Mesenchymal stem cell (in vitro differentiated cells and primary cell): ENCODE results near the gene CACNA1I.

Experiments
- DNase-seq: peaks from one replicate; pipeline ENCODE4 v3.0.0-alpha.2; 2013
- H2AFZ ChIP-seq: one replicate; pipeline ENCODE4 v1.6.1; 2013; ENCODE audit warnings: low read depth, mild to moderate bottlenecking, control low read depth, inconsistent platforms, low read length, moderate library complexity
- H2AK5ac ChIP-seq: 2 replicates; pipeline ENCODE4 v1.6.1; 2013; ENCODE audit warnings: low read length, moderate library complexity, mild to moderate bottlenecking, inconsistent platforms; ENCODE audit not compliant: severe bottlenecking
- H2BK120ac ChIP-seq: one replicate; pipeline ENCODE4 v1.6.1; 2013; ENCODE audit warnings: low read depth, mild to moderate bottlenecking, inconsistent platforms, low read length, moderate library complexity
- H2BK12ac ChIP-seq, 2 experiments: one replicate each; pipeline ENCODE4 v1.6.1; 2013; ENCODE audit warnings: inconsistent platforms in 2 of 2, low read length in 2 of 2, mild to moderate bottlenecking in 2 of 2, moderate library complexity in 2 of 2, control low read depth in 1 of 2
- H2BK15ac ChIP-seq: one replicate; pipeline ENCODE4 v1.6.1; 2013; ENCODE audit warnings: mild to moderate bottlenecking, low read depth, inconsistent platforms; ENCODE audit not compliant: poor library complexity, severe bottlenecking
- H2BK5ac ChIP-seq: 2 replicates; pipeline ENCODE4 v1.6.1; 2013; ENCODE audit warnings: low read depth, mild to moderate bottlenecking, low read length, control low read depth, inconsistent platforms; ENCODE audit not compliant: poor library complexity, severe bottlenecking
- H3K14ac ChIP-seq, 2 experiments: one replicate each; pipeline ENCODE4 v1.6.1; 2013; ENCODE audit warnings: inconsistent platforms in 2 of 2, low read length in 2 of 2, control low read depth in 1 of 2, mild to moderate bottlenecking in 1 of 2, moderate library complexity in 1 of 2
- H3K18ac ChIP-seq, 2 experiments: one replicate each; pipeline ENCODE4 v1.6.1; 2013; ENCODE audit warnings: inconsistent platforms in 2 of 2, low read length in 2 of 2, control low read depth in 1 of 2, low read depth in 1 of 2, mild to moderate bottlenecking in 1 of 2
- H3K23ac ChIP-seq, 2 experiments: one replicate each; pipeline ENCODE4 v1.6.1; 2013; ENCODE audit warnings: inconsistent platforms in 2 of 2, low read length in 2 of 2, mild to moderate bottlenecking in 2 of 2, moderate library complexity in 2 of 2, control low read depth in 1 of 2
- H3K27ac ChIP-seq: 2 replicates; pipeline ENCODE4 v1.5.1; 2013; ENCODE audit warnings: mild to moderate bottlenecking, moderate library complexity, low read length, control low read depth, inconsistent platforms; ENCODE audit not compliant: poor library complexity, severe bottlenecking
- H3K27me3 ChIP-seq, 2 experiments: 2 replicates each; pipeline versions ENCODE4 v1.6.1 to v1.7.0; 2013; ENCODE audit warnings: low read length in 2 of 2, mild to moderate bottlenecking in 2 of 2, moderate library complexity in 2 of 2, control low read depth in 1 of 2, inconsistent platforms in 1 of 2; ENCODE audit not compliant: control insufficient read depth in 1 of 2, insufficient read depth in 1 of 2
- H3K36me3 ChIP-seq, 2 experiments: 2 replicates each; pipeline versions ENCODE4 v1.6.1 to v1.7.0; 2013; ENCODE audit warnings: low read length in 2 of 2, control low read depth in 1 of 2, inconsistent platforms in 1 of 2, low read depth in 1 of 2, mild to moderate bottlenecking in 1 of 2; ENCODE audit not compliant: insufficient read depth in 2 of 2, control insufficient read depth in 1 of 2
- H3K4ac ChIP-seq, 2 experiments: one replicate each; pipeline ENCODE4 v1.6.1; 2013; ENCODE audit warnings: inconsistent platforms in 2 of 2, low read length in 2 of 2, mild to moderate bottlenecking in 2 of 2, moderate library complexity in 2 of 2, control low read depth in 1 of 2, low read depth in 1 of 2
- H3K4me1 ChIP-seq: 2 replicates; pipeline ENCODE4 v1.6.1; 2013; ENCODE audit warnings: low read depth, low read length, control low read depth; ENCODE audit not compliant: control insufficient read depth, insufficient read depth
- H3K4me2 ChIP-seq: 2 replicates; pipeline ENCODE4 v1.6.1; 2013; ENCODE audit warnings: low read length, mild to moderate bottlenecking, inconsistent platforms; ENCODE audit not compliant: poor library complexity, severe bottlenecking
- H3K4me3 ChIP-seq, 2 experiments: 2 replicates each; pipeline versions ENCODE4 v1.5.1 to v1.7.0; 2013; ENCODE audit warnings: low read length in 2 of 2, mild to moderate bottlenecking in 2 of 2, control low read depth in 1 of 2, low read depth in 1 of 2; ENCODE audit not compliant: insufficient read depth in 1 of 2
- H3K79me1 ChIP-seq: replicated peaks from 2 replicates; pipeline ENCODE4 v1.6.1; 2013; ENCODE audit warnings: mild to moderate bottlenecking, control low read depth, low read length, inconsistent platforms; ENCODE audit not compliant: poor library complexity, severe bottlenecking
- H3K9ac ChIP-seq: 2 replicates; pipeline ENCODE4 v1.7.0; 2013; ENCODE audit warnings: mild to moderate bottlenecking, low read length, moderate library complexity
- H3K9me3 ChIP-seq: 2 replicates; pipeline ENCODE4 v1.7.0; 2013; ENCODE audit warnings: mild to moderate bottlenecking, low read length; ENCODE audit not compliant: control insufficient read depth
- H4K8ac ChIP-seq: one replicate; pipeline ENCODE4 v1.6.1; 2013; ENCODE audit warnings: inconsistent platforms, mild to moderate bottlenecking, low read length, moderate library complexity
- H4K91ac ChIP-seq: one replicate; pipeline ENCODE4 v1.6.1; 2013; ENCODE audit warnings: mild to moderate bottlenecking, low read length, inconsistent platforms
- WGBS: methylation state at CpG from one replicate; pipeline ENCODE4 v1.1.7; 2013; ENCODE audit warnings: mixed read lengths; 5-methylcytosine and 5-hydroxymethylcytosine counted together

The CACNA1I gene

DNA sequence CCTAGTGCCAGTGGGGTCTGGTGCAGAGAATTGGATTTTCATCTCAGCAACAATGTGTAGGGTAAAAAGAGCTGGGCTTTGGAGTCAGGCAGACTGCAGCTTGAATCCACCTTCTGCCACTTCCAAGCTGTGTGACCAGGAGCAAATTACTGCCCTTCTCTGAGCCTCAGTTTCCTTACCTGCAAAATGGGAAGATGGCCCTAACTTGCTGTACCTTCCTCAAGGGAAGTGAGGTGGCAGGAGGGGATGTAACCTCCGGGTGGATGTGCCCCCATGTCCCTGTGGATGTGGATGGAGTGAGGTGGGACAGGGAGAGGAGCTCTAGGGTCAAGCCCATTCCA is 90.9 kb downstream of the CACNA1I start:
- H2BK5ac ChIP-seq, result no peak overlapping the region
- DNase-seq, result no peak
- H3K79me1 ChIP-seq, result no peaks in the 10 kb centered on the region

DNA sequence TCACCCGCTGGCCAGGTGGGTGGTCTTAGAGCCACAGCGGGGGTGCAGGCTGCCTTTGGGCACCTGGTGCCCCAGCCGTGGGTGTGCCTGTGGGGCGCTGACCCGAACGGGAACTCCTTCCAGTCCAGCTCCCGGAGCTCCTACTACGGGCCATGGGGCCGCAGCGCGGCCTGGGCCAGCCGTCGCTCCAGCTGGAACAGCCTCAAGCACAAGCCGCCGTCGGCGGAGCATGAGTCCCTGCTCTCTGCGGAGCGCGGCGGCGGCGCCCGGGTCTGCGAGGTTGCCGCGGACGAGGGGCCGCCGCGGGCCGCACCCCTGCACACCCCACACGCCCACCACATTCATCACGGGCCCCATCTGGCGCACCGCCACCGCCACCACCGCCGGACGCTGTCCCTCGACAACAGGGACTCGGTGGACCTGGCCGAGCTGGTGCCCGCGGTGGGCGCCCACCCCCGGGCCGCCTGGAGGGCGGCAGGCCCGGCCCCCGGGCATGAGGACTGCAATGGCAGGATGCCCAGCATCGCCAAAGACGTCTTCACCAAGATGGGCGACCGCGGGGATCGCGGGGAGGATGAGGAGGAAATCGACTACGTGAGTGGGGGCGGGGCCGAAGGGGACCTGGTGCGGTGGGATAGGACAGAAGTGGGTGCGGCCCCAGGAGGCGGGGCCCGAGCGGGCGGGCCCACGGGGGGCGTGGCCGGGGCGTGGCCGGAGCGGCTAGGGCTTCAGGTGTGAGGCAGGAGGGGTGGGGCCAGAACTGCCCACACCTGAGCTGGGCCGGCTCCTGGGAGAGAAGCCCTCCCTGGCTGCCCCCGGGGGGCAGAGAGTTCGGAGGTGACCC is 91.5 kb downstream of the CACNA1I start:
- Histone ChIP-seq H4K91ac (no peak overlapping the region), H3K36me3 (no peaks in the 10 kb centered on the region), H3K27me3 (peaks cover 90% of the 10 kb centered on the region in 2 experiments), H3K4me2 (no peak overlapping the region), H2BK15ac (no peak overlapping the region), H3K27ac (no peak overlapping the region), H3K9ac (no peak overlapping the region), H4K8ac (no peak overlapping the region), H3K23ac (no peak overlapping the region), H2BK12ac (no peak overlapping the region), H3K14ac (no peak overlapping the region), H3K4me3 (no peak overlapping the region), H2BK120ac (no peak overlapping the region), H2AK5ac (no peak overlapping the region), H3K18ac (no peak overlapping the region), H3K79me1 (no peaks in the 10 kb centered on the region), H3K9me3 (no peaks in the 10 kb centered on the region), H3K4me1 (peaks cover 10% of the 10 kb centered on the region), H3K4ac (no peak overlapping the region), H2BK5ac (no peak overlapping the region), H2AFZ (no peak overlapping the region)
- whole genome bisulfite sequencing, result 5% methylated on average over 68 of the region's 77 CpGs
- no peak for DNase-seq

More for the DNA sequence above, 90.9 kb downstream of the CACNA1I start:
- H3K36me3 ChIP-seq, result no peaks in the 10 kb centered on the region
- no peak overlapping the region for H3K23ac ChIP-seq
- H3K9ac ChIP-seq, result no peak overlapping the region
- H3K9me3 ChIP-seq, result no peaks in the 10 kb centered on the region
- no peak overlapping the region for H2BK12ac ChIP-seq
- no peak overlapping the region for H3K4me3 ChIP-seq
- no peak overlapping the region for H2BK15ac ChIP-seq
- no peak overlapping the region for H4K91ac ChIP-seq
- H3K27me3 ChIP-seq, result peaks cover 90 to 94% of the 10 kb centered on the region in 2 experiments
- H2AK5ac ChIP-seq, result no peak overlapping the region
- 35% methylated on average over 1 of the region's 1 CpG for WGBS
- H3K14ac ChIP-seq, result no peak overlapping the region
- no peak overlapping the region for H2BK120ac ChIP-seq
- no peak overlapping the region for H3K18ac ChIP-seq
- no peak overlapping the region for H3K4me2 ChIP-seq
- H3K27ac ChIP-seq, result no peak overlapping the region
- H4K8ac ChIP-seq, result no peak overlapping the region
- no peak overlapping the region for H3K4ac ChIP-seq
- no peak overlapping the region for H2AFZ ChIP-seq
- peaks cover 10% of the 10 kb centered on the region for H3K4me1 ChIP-seq

DNA sequence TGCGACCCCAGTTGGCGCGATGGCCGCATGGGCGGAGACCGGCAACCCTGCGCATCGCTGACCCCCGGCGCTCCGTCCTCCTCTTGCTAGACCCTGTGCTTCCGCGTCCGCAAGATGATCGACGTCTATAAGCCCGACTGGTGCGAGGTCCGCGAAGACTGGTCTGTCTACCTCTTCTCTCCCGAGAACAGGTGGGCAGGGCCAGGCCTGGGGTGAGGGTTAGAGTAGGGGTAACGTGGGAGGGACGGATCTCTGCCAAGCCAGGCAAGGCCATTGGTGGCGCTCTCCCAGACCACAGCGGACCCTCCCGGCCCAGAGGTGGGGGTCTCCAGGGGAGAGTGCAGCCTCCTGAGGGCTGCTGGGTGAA is 92.1 kb downstream of the CACNA1I start:
- no peak overlapping the region for H3K4me2 ChIP-seq
- 14% methylated on average over 26 of the region's 26 CpGs for WGBS
- no peak overlapping the region for H3K9ac ChIP-seq
- no peak overlapping the region for H2AFZ ChIP-seq
- H3K4ac ChIP-seq, result no peak overlapping the region
- no peaks in the 10 kb centered on the region for H3K36me3 ChIP-seq
- no peaks in the 10 kb centered on the region for H3K9me3 ChIP-seq
- H3K27me3 ChIP-seq, result peaks cover 84 to 90% of the 10 kb centered on the region in 2 experiments
- no peak overlapping the region for H3K27ac ChIP-seq
- no peak for DNase-seq
- no peak overlapping the region for H3K4me3 ChIP-seq
- no peak overlapping the region for H2BK5ac ChIP-seq
- H2AK5ac ChIP-seq, result no peak overlapping the region
- H2BK15ac ChIP-seq, result no peak overlapping the region
- H3K79me1 ChIP-seq, result no peaks in the 10 kb centered on the region
- H3K4me1 ChIP-seq, result peaks cover 10% of the 10 kb centered on the region
- no peak overlapping the region for H3K23ac ChIP-seq
- H3K18ac ChIP-seq, result no peak overlapping the region
- H2BK120ac ChIP-seq, result no peak overlapping the region
- no peak overlapping the region for H4K91ac ChIP-seq
- no peak overlapping the region for H3K14ac ChIP-seq
- no peak overlapping the region for H4K8ac ChIP-seq
- no peak overlapping the region for H2BK12ac ChIP-seq

DNA sequence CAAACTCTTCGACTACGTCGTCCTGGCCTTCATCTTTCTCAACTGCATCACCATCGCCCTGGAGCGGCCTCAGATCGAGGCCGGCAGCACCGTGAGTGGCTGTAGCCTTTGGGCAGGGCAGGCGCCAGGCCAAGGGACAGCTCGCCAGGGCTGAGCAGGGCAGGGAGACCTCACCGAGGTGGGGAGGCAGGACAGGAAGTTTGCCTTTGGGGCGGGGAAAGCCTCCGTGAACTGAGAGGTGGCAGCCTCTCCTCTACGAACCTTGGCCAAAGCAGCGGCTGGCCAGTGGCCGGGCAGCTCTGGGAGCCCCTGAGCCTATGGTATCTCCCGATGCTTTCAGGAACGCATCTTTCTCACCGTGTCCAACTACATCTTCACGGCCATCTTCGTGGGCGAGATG is 93.2 kb downstream of the CACNA1I start:
- no peak overlapping the region for H2AK5ac ChIP-seq
- H3K14ac ChIP-seq, result no peak overlapping the region
- no peak overlapping the region for H2BK5ac ChIP-seq
- no peak overlapping the region for H3K23ac ChIP-seq
- no peak for DNase-seq
- H3K4ac ChIP-seq, result no peak overlapping the region
- no peak overlapping the region for H3K27ac ChIP-seq
- no peak overlapping the region for H3K9ac ChIP-seq
- no peak overlapping the region for H4K91ac ChIP-seq
- peaks cover 83 to 84% of the 10 kb centered on the region in 2 experiments for H3K27me3 ChIP-seq
- no peak overlapping the region for H2BK12ac ChIP-seq
- H3K36me3 ChIP-seq, result no peaks in the 10 kb centered on the region
- peaks cover 10% of the 10 kb centered on the region for H3K4me1 ChIP-seq
- peaks cover 4% of the 10 kb centered on the region for H3K9me3 ChIP-seq
- no peak overlapping the region for H3K4me3 ChIP-seq
- no peak overlapping the region for H2BK15ac ChIP-seq
- H3K79me1 ChIP-seq, result no peaks in the 10 kb centered on the region
- H3K18ac ChIP-seq, result no peak overlapping the region
- no peak overlapping the region for H3K4me2 ChIP-seq
- WGBS, result 40% methylated on average over 21 of the region's 22 CpGs
- H4K8ac ChIP-seq, result no peak overlapping the region
- H2BK120ac ChIP-seq, result no peak overlapping the region
- H2AFZ ChIP-seq, result no peak overlapping the region
